T47D (cell line): ENCODE data around the gene CHRND.
"Not testable (repeated sequence)": the region's sequence is repeated elsewhere in the genome, so short reads cannot be mapped to it uniquely, and the experiment has no call there.

Experiments used
- DNase-seq, 2 experiments: peaks; one replicate each; pipeline versions ENCODE4 v3.0.0 to v3.0.0-alpha.2; 2011 to 2012; ENCODE audit warnings: low read depth in 1 of 2, low spot score in 1 of 2
- JUND ChIP-seq: IDR thresholded peaks from 2 replicates; pipeline ENCODE4 v1.6.1; 2012; ENCODE audit warnings: low read depth
- in situ Hi-C: cut with HindIII; loops from 2 replicates; pipeline ENCODE4 v1.10.0; 2016; ENCODE audit warnings: low sequenced_read_pairs, low pct_unique_long_range_greater_than_20kb

CHRND gene

DNA sequence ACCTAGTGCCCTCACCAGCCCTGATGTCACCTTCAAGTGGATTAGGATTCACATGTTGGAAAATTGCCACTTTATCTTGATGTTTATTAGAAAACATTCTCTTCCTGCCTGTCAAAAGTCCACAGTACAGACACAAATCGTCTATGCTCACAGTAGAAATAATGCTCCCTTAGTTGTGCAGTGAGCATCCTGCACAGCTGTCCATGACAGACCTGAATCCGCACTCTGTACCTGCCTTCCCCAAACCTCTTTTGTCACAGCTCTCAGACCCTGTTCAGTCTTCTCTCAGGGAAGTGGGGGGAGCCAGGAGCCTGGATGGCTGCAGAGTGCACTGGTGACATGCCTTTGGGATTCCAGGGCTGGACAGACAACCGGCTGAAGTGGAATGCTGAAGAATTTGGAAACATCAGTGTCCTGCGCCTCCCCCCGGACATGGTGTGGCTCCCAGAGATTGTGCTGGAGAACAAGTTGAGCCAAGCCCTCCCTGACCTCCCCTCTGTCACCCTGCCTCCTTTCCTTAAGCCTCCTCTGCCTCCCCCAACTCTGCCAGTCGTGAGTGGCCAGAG, 2.0 kb downstream of the CHRND start:
- in situ Hi-C loops, result no loop called here
- TF ChIP-seq JUND, result no peak
- DNase-seq, result no peak

DNA sequence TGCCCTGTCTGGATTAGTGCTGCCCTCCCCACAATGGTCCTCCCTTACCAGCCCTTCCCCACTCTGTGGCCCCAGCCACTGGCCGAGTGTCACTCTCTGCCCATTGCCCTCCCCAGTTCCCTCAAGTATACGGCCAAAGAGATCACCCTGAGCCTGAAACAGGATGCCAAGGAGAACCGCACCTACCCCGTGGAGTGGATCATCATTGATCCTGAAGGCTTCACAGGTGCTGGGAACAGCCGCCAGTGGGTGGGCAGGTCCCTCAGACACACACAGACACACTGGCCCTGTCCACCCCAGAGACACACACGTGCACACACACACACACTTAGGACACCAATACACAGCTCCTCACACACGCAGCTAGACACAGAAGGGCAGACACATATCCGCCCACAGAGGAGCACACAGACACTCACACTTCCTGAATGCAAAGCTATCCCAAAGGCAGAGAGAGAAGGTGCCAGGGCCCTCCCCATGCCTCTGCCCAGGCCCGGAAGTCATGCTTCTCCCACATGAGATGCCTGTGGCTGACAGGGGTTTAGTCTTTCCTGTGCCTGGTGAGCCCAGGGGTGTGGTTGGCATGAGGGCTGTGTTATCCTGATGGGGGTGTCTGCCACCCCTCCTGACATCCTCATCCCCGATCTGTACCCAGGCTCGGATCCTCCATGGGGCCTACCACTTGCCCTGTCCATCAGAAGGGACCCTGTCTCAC, 2.9 kb downstream of the CHRND start:
- no peak for TF ChIP-seq JUND
- in situ Hi-C loops, result no loop called here
- no peak for DNase-seq

DNA sequence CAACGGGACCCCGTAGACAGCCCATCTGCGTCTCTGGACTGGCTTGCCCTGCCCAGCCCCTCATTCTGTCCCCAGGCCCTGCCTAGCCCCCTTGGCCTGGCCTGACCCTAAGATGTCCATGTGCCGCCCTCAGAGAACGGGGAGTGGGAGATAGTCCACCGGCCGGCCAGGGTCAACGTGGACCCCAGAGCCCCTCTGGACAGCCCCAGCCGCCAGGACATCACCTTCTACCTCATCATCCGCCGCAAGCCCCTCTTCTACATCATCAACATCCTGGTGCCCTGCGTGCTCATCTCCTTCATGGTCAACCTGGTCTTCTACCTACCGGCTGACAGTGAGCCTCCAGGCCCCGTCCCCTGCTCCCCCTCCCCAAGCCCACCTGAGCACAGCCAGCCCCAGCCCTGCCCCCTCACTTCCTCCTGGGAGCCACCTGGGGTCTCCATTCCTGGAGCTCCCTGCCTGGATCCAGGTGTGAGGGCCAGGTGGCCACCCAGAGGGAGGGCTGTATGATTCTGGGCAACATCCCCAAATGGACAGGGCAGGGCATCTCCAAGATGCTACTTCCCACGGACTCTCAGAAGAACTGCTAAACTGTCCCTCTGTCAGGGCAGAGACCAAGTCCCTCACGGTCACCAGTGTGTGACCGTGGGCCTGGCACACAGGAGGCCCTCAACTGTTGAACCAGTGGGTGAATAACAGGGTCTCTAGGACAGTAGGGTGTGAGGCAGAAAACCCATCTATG, 4.0 kb downstream of the CHRND start:
- TF ChIP-seq JUND, result no peak
- DNase-seq, result no peak
- in situ Hi-C loops, result no loop called here

DNA sequence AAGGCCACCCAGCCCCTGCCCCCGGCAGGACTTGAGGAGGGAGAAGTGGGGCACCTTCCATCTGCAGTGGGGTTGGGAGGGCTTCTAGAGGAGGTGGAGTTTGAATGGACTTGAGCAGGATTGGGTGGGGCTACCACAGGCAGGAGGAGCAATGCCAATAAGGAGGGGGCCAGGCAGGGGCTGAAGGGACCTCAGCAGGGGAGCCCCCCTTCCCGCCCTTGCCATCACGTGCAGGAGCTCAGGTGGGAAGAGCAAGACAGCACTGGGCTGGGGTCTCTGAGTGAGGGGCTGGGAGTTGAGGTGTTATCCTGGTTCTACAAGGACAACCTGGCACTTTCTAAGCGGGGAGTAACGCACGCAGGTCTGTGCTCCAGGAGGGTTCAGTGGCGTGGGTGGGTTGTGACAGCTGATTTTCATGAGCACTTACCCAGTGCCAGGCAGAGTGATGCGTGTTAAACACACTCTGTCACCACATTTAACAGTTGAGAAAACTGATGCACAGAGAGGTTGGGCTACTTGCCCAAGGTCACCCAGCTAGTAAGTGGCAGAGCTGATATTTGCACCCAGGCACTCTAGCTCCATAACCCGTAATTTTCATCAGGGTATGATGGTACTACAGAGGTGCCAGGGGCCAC, 4.8 kb downstream of the CHRND start:
- no peak for TF ChIP-seq JUND
- in situ Hi-C loops, result no loop called here
- no peak for DNase-seq

DNA sequence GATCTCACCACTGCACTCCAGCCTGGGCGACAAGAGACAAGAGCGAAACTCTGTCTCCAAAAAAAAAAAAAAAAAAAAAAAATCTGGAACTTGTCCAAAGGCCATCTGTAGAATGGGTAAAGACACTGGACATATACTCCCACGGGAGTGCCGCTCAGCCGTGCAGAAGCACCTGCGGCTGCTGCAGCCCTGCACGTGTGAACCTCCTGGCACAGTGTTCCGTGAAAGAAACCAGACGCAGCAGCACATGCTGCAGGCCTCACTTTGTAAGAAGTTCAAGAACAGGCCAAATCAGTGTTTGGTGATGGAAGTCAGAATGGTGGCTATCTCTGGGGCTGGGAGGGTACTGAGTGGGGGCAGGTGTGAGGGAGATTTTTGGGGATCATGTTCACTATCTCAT, 6.5 kb downstream of the CHRND start:
- in situ Hi-C loops, result no loop called here
- DNase-seq, result no peak
- TF ChIP-seq JUND, result no peak

DNA sequence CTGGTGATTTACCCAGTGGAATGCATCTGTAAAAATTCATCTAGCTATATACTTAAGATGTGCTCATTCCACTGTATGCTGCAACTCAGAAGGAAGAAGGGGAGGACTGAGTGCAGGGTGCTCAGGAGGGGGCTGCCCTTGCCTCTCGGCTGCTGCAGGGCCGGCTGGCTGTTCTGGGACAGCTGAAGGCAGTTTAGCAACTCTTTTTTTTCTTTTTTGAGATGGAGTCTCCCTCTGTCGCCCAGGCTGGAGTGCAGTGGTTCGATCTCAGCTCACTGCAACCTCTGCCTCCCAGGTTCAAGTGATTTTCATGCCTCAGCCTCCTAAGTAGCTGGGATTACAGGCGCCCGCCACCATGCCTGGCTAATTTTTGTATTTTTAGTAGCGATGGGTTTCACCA, 6.9 kb downstream of the CHRND start:
- in situ Hi-C loops, DNase-seq: not testable (repeated sequence)

DNA sequence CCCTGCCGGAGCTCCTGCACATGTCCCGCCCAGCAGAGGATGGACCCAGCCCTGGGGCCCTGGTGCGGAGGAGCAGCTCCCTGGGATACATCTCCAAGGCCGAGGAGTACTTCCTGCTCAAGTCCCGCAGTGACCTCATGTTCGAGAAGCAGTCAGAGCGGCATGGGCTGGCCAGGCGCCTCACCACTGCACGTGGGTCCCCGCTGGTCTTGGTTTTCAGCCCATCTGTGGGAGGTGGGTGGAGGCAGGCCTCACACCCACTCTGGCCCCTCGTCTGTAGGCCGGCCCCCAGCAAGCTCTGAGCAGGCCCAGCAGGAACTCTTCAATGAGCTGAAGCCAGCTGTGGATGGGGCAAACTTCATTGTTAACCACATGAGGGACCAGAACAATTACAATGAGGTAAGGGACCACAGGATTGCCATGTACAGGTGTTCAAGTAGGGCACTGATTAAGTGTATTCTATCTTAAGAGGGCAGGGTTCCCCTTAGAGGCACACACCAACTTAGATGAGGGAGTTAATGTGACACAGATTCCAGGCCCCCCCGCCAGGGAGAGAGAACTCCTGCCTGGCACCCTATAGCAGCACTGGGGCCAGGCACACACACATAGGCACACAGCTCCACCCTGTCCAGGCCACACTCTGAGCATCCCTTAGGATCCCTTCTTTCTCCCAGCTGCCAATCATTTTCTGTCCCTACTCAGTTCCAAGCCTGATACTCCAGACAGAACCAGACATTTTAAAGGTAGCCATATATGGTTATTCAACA, 8.2 kb downstream of the CHRND start:
- in situ Hi-C loops, result no loop called here
- DNase-seq, result no peak
- TF ChIP-seq JUND, result no peak

DNA sequence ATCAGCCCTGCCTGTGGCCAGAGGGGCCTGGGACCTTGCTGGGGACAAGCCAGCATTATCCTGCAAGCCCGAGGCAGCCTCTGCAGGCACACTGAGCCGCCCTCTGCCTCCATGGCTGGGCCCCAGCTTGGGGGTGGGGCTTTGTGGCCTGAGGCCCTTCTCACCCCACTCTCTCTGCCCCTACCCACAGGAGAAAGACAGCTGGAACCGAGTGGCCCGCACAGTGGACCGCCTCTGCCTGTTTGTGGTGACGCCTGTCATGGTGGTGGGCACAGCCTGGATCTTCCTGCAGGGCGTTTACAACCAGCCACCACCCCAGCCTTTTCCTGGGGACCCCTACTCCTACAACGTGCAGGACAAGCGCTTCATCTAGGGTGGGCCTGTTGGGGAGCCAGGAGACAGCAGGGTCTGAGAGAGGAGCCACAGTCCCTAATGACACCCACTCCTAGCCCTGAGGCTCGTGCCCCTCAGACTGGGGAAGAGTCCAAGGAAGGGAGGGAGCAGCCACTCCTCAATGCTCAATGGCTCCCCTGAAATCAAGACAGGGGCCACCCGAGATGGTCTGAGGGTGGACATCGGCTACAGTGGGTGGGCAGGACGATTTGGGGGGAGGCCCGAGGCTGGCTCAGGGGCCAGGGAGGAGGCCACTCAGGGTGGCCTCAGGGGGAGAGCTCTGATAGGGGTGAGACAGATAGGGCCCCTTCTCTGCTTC, 9.1 kb downstream of the CHRND start:
- no peak for DNase-seq
- no peak for TF ChIP-seq JUND
- in situ Hi-C loops, result no loop called here

DNA sequence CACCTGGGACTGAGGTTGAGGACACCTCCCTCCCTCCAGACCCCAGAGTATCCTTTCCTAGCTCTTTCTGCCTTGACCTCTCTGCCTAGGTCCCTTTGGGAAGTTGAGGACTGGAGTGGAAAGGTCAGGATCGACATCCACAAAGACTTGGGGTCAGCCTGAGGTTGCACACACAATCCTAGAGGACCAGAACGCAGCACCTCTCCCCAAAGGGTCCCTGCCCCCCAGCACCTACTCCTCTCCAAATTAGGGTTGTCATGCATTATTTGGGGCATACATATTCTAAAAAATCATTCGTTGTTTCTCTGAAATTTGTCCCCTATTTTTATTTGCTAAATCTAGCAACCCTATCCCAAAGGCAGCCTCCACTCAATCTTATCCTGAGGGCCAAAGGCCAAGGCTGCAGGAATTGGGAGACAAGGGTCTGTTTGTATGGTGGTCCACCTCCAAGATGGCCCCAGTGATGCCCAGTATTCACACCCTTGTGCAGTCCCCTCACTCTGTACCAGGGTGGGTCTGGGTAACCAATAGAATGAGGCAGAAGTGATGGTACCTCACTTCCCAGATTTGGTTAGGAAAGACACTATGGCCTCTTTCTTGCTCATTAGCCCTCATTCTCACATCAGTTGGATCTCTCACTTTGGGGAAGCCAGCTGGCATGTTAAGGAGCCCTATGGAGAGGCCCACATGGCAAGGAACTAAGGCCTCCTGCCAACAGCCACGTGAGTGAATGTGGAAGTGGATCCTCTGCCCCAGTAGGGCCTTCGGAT, 10.0 kb downstream of the CHRND start:
- in situ Hi-C loops, result no loop called here
- no peak for TF ChIP-seq JUND

DNA sequence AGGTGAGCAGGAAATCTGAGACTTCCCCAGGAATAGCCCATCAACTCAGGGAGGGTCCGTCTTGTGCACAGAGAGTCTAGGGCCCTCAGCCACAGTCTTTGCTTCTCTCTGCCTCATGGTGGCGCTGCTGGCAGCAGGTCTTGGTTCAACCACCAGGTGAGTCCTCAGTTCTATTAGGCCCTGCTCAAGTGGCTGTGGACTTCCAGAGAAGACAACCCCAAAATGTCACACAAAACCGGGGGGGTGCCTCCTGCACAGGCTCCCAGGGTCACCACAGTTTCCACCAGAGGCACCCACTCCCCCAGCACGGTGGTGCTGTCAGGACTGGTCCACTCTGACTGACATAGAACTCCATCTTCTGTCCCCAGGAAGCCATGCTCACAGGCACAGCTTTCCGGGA, 11.1 kb downstream of the CHRND start:
- in situ Hi-C loops, result no loop called here
- TF ChIP-seq JUND, result no peak
- peak in 1 of 2 experiments; percentile 26 for DNase-seq

More for the DNA sequence above, 10.0 kb downstream of the CHRND start:
- no peak for DNase-seq

DNA sequence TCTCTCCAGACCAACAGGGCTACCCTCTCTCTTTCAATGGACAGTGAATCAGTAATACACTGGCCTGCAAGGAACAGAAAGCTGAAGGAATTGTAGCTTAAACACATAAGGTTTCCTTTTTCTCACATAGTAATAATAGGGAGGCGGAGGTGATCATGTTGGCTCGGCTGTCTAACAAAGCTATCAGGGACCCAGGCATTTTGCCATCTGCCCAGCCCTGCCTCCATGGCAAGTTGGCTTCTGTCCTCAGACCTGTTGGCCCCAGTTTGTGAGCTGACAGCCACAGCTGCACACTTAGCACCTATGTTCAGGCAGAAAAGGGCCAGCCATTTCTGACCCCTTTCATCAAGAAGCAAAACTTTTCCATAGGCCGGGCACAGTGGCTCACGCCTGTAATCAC, 11.5 kb downstream of the CHRND start:
- in situ Hi-C loops, result no loop called here
- TF ChIP-seq JUND, result no peak

More for the DNA sequence above, 11.5 kb downstream of the CHRND start:
- DNase-seq, result no peak
